ENCODE data around the gene PTH2R.

DNA sequence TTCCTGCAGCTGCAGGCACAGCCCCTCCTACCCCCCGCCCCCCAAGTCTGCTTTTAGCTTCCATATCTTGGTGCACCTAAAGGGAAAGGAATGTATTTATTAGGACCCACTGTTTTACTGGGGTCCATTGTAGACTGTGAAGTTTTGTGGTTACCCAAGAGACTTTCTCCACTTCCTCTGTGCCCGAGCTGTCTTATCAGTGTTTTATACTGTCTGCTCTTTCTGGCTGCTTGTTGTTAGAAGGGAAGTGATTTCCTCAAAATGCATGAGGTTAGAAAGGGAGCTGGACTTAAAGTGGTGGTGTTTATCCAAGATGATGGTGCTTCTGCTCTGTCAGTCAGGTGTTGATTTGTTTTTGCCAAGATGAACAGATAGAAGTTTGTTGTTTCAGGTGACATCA is 85.0 kb downstream of the PTH2R start:
- TF ChIP-seq, protein P1, sequence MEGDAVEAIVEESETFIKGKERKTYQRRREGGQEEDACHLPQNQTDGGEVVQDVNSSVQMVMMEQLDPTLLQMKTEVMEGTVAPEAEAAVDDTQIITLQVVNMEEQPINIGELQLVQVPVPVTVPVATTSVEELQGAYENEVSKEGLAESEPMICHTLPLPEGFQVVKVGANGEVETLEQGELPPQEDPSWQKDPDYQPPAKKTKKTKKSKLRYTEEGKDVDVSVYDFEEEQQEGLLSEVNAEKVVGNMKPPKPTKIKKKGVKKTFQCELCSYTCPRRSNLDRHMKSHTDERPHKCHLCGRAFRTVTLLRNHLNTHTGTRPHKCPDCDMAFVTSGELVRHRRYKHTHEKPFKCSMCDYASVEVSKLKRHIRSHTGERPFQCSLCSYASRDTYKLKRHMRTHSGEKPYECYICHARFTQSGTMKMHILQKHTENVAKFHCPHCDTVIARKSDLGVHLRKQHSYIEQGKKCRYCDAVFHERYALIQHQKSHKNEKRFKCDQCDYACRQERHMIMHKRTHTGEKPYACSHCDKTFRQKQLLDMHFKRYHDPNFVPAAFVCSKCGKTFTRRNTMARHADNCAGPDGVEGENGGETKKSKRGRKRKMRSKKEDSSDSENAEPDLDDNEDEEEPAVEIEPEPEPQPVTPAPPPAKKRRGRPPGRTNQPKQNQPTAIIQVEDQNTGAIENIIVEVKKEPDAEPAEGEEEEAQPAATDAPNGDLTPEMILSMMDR (IDR thresholded peaks at IDR 0.05), result no peak
- no peak for TF ChIP-seq POLR2A (IDR thresholded peaks at IDR 0.05)
